IPS-15b (cell line): Measurements from ENCODE around the gene BACE2.

Experiments used
- H3K27me3 ChIP-seq: one replicate; pipeline ENCODE4 v1.6.1; 2013; ENCODE audit warnings: low read length; ENCODE audit not compliant: control insufficient read depth, insufficient read depth
- H3K36me3 ChIP-seq: one replicate; pipeline ENCODE4 v1.6.1; 2013; ENCODE audit warnings: low read length; ENCODE audit not compliant: control insufficient read depth, insufficient read depth
- H3K4me1 ChIP-seq: one replicate; pipeline ENCODE4 v1.6.1; 2013; ENCODE audit warnings: mild to moderate bottlenecking, low read length; ENCODE audit not compliant: control insufficient read depth, insufficient read depth
- H3K4me3 ChIP-seq: one replicate; pipeline ENCODE4 v1.5.1; 2013; ENCODE audit warnings: low read depth, low read length
- H3K9ac ChIP-seq: one replicate; pipeline ENCODE4 v1.6.1; 2013; ENCODE audit warnings: low read depth, mild to moderate bottlenecking, low read length
- H3K9me3 ChIP-seq: one replicate; pipeline ENCODE4 v1.6.1; 2013; ENCODE audit warnings: mild to moderate bottlenecking, low read length; ENCODE audit not compliant: control insufficient read depth, insufficient read depth

BACE2 gene

DNA sequence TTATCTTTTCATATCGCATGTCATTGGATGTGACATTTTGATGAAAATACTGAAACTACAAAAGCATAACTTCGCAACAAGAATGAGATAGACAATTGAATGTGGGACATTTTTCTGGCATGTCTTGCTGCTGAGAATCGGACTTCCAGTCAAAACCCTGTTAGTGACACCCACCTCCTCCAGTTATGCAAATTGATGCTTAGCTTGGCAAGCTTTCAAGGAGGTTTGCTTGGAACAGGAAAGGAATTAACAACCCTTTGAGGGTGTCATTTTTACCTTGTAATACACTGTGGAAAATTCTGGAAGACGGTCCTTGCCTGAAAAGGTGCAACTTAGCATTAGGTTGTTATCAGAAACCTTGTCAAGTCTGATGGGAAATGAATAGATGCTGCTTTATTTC is 109.9 kb downstream of the BACE2 start:
- Histone ChIP-seq H3K4me3 (no peak overlapping the region), H3K4me1 (peaks cover under 1% of the 10 kb centered on the region), H3K36me3 (no peaks in the 10 kb centered on the region), H3K27me3 (no peaks in the 10 kb centered on the region), H3K9ac (no peak overlapping the region), H3K9me3 (no peaks in the 10 kb centered on the region)

DNA sequence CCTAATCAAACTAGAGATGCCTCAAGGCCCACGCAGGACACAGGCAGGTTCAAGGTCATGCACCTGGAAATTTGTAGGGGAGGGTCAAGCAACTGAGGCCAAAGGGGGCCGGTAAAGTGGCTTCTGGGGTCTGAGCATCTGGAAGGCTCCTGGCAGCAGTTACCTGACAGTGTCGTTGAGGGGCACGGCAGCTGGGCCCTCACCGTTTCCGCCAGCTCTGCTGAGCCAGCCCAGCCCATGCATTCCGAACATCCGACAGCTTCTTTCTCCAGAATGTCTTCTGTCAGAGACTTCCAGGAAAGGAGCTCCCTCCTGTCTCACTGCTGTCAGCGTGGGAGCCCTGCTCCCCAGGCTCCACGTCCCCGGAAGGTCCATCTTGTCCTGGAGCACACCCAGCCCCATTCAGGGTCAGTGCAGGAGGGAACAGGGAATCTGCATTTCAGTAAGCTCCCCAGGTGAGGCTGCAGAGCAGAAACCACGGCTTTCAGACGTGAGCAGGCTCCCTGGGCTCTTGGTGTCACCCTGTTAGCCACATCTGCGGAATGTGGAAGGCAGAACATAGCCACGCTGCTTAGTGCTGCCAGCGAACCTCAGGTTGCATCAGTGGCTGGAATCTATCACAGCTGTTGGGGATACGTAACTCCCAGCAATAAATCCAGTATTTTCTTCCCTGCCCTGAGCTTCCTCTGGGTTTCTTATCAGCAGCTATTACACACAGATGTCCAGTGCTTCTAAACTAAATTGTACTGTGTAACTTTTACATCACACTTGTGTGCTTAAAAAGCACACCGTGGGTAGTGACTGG is 112.4 kb downstream of the BACE2 start:
- no peaks in the 10 kb centered on the region for H3K36me3 ChIP-seq
- peaks cover 2% of the 10 kb centered on the region for H3K4me1 ChIP-seq
- H3K9ac ChIP-seq, result no peak overlapping the region
- no peaks in the 10 kb centered on the region for H3K27me3 ChIP-seq
- no peak overlapping the region for H3K4me3 ChIP-seq
- no peaks in the 10 kb centered on the region for H3K9me3 ChIP-seq

- no peaks in the 10 kb centered on the region for H3K9me3 ChIP-seq
- H3K9ac ChIP-seq, result no peak overlapping the region
- H3K4me3 ChIP-seq, result no peak overlapping the region
Measured at GRCh38 chr21:41282412-41282811, 114.5 kb downstream of the BACE2 start.

GRCh38 chr21:41283211-41283818 is 115.4 kb downstream of the BACE2 start:
- Histone ChIP-seq H3K36me3 (no peaks in the 10 kb centered on the region), H3K27me3 (no peaks in the 10 kb centered on the region), H3K9me3 (no peaks in the 10 kb centered on the region), H3K9ac (no peak overlapping the region), H3K4me1 (peaks cover 2% of the 10 kb centered on the region), H3K4me3 (no peak overlapping the region)

More at GRCh38 chr21:41282412-41282811, 114.5 kb downstream of the BACE2 start:
- H3K36me3 ChIP-seq, result no peaks in the 10 kb centered on the region
- no peaks in the 10 kb centered on the region for H3K27me3 ChIP-seq
- H3K4me1 ChIP-seq, result peaks cover 2% of the 10 kb centered on the region

GRCh38 chr21:41289431-41289830 is 121.5 kb downstream of the BACE2 start:
- Histone ChIP-seq H3K27me3 (peaks cover 8% of the 10 kb centered on the region), H3K4me1 (no peaks in the 10 kb centered on the region), H3K9me3 (peaks cover 7% of the 10 kb centered on the region), H3K36me3 (no peaks in the 10 kb centered on the region), H3K9ac (no peak overlapping the region), H3K4me3 (no peak overlapping the region)

DNA sequence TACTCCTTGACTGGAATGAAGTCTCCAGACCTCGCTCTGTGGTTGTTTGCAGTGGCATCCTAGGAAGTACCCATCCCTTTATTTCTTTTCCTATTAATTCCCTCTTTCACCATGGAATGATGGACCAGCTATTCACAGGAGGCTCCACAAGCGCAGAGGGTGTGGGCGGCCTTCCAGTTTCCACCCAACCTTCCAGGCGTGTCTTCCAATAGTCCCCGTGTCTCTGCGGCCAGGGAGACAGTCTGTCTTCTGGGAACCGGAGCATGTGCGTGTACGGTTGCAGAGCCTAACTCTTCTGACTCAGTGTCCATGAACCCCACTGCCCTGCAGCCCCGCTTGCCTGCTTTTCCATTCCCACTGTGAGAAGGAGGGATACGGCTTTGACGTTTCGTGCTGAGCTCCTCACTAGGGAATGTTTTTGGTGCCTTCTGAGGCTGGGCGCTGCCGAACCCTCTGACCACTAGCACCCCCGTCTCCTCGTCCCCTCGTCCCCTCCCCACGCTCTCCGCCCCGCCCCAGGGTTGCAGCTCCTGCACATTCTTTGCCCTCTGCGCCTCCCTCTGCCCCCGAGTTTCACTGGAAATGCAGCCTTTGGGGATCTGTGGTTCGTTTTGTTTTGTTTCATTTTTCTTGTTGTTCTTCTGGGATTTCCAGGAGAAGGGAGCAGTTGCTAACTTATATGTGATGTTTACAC is 122.3 kb downstream of the BACE2 start:
- H3K36me3 ChIP-seq, result no peaks in the 10 kb centered on the region
- no peak overlapping the region for H3K4me3 ChIP-seq
- peaks cover 8% of the 10 kb centered on the region for H3K27me3 ChIP-seq
- no peak overlapping the region for H3K9ac ChIP-seq
- H3K9me3 ChIP-seq, result peaks cover 7% of the 10 kb centered on the region
- no peaks in the 10 kb centered on the region for H3K4me1 ChIP-seq

DNA sequence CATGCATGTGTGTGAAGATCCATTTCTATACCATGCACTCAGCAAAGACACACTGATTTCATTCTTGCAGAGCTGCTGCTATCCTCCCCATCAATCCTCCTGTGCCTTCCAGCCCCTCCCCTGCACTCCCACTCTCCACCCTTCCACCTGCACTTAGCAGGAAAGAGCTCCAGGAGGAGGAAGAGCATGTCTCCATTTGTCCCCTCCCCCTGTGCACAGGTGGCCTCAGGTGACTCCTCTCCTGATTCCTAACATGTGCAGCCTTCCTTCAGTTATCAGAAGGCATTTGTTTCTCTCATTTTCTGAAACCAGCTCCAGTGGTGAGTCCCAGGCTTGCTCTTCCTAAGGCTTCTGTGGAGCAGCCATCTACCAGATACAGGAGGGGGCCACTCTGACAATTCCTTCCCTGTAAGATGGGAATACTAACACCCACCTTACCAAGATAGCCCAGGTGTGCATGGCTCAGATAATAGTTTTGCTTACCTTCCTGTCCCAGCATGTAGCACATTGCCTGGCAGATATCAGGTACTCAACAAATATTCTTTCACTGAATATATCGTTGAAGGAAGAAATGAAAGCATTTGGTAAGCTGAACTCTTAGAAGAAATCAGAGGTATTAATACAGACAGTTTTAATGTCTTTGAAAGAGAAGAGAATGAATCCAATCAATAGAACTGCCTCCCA is 126.7 kb downstream of the BACE2 start:
- Histone ChIP-seq H3K36me3 (no peaks in the 10 kb centered on the region), H3K27me3 (peaks cover 6% of the 10 kb centered on the region), H3K4me1 (no peaks in the 10 kb centered on the region), H3K4me3 (no peak overlapping the region), H3K9ac (no peak overlapping the region), H3K9me3 (peaks cover 7% of the 10 kb centered on the region)

DNA sequence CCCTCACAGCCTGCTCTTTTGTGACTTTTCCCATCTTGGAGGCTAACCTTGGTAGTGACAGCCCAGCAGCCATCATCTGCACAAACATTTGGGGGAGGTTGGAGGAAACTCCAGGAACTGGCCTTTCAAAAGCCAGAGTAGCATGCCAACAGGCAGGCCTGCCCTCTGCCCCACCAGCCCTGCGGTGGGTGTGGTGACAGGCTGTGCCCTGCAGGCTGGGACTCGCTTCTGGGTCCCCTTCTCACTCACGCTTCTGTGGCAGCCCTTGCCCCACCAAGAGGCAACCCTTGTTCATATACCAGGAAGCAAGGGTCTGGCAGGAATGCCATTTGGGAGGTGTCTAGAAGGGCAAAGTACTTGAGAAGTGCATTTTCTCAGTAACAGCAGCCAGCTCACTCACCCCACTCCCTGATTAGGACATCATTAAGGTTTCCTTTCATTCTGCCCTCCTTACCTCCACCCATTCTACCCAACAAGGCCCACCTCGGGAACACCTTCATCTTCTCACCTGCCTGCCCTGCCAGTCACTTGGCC is 127.8 kb downstream of the BACE2 start:
- Histone ChIP-seq H3K9ac (no peak overlapping the region), H3K4me1 (no peaks in the 10 kb centered on the region), H3K27me3 (no peaks in the 10 kb centered on the region), H3K9me3 (peaks cover 7% of the 10 kb centered on the region), H3K36me3 (no peaks in the 10 kb centered on the region), H3K4me3 (no peak overlapping the region)

DNA sequence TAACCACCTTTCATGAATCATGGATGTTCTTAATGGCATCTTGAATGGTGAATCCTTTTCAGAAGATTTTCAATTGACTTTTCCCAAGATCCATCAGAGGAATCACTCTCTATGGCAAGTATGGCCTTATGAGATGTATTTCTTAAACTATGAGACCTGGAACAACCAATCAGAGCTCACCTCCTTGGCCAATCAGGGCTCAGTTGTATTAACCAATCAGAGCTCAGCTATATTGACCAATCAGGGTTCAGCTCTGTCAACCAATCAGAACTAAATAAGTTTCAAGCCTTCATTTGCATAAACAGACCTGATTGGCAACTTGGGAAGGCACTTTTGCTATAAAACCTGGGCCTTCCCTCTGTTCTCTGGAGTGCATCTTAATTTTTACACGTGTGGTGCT is 135.0 kb downstream of the BACE2 start:
- H3K4me1 ChIP-seq, result no peaks in the 10 kb centered on the region
- H3K4me3 ChIP-seq, result no peak overlapping the region
- no peak overlapping the region for H3K9ac ChIP-seq
- peaks cover 2% of the 10 kb centered on the region for H3K27me3 ChIP-seq
- no peaks in the 10 kb centered on the region for H3K9me3 ChIP-seq
- no peaks in the 10 kb centered on the region for H3K36me3 ChIP-seq

- no peaks in the 10 kb centered on the region for H3K36me3 ChIP-seq
- H3K4me1 ChIP-seq, result no peaks in the 10 kb centered on the region
- H3K27me3 ChIP-seq, result peaks cover 2% of the 10 kb centered on the region
- no peak overlapping the region for H3K4me3 ChIP-seq
- H3K9me3 ChIP-seq, result no peaks in the 10 kb centered on the region
- H3K9ac ChIP-seq, result no peak overlapping the region
Measured at GRCh38 chr21:41304068-41304720, 136.2 kb downstream of the BACE2 start.

- Histone ChIP-seq H3K4me3 (no peak overlapping the region), H3K36me3 (no peaks in the 10 kb centered on the region), H3K9me3 (no peaks in the 10 kb centered on the region), H3K9ac (no peak overlapping the region), H3K4me1 (no peaks in the 10 kb centered on the region), H3K27me3 (peaks cover 2% of the 10 kb centered on the region)
Measured at GRCh38 chr21:41307219-41307618, 139.3 kb downstream of the BACE2 start.
